Measurements from ENCODE around the gene TNIK. TPM values are rescaled to one million over a fixed set of nuclear protein-coding genes. Genes with fewer than 3 reads are reported as not detected.

The TNIK gene
- polyA plus RNA-seq (2013, experiment 1 of 2), result 12.9 TPM
- polyA plus RNA-seq (2013, experiment 2 of 2), result 11.9 TPM

DNA sequence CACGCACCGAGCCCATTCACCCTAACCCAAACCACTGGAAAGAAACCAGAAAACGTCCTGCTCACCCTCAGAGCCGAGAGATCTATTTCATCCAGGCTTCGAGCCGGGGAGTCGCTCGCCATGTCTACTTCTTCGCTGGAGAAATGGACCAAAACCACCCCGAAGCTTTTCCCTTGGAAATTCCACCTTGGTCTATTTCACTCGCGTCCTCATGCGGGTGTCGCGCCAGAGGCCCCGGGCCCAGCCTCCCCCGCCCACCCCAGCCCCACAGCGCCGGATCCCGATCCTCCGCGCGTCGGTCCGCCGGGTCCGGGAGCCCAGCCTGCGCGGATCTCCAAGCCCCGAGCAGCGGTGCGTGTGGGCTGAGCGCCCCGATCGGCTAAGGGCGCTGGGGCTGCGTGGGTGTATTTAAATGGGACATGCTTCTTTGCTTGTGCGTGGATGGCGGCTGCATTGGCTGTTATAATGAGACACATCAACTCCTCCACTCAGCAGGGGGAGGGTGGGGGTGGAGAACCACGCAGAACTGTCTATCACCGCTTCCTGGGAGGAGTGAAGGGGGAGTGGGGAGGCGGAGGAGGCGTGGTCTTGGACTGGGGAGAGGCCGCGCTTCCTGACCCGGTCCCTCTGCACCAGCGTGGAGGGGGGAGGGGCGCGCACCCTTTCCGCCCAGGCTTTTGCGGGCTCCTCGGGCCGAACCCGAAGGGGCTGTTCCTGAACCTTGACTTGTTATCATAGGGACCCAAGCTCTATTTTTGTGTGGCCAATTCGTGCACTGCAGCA lies at the start of gene TNIK:
Gene TNIK, minus strand, starts transcription at position 464 of the 783 bp plus-strand sequence. Its CDS starts 342 bp downstream, at position 122.
- Histone ChIP-seq H3K27me3 (ENCODE audit: control insufficient read depth in 1 of 2, insufficient read depth in 1 of 2, low read length in 2 of 2) (peaks cover 0 to 7% of the 10 kb centered on the region in 2 experiments), H3K36me3 (ENCODE audit: control insufficient read depth in 1 of 2, insufficient read depth in 2 of 2, low read depth in 1 of 2, low read length in 2 of 2) (no peaks in the 10 kb centered on the region), H4K8ac (ENCODE audit: low read length) (peak within 1 kb of the TSS; percentile 87), H3K79me1 (replicated peaks; ENCODE audit: low read length, poor library complexity, severe bottlenecking) (peaks cover 16% of the 10 kb centered on the region), H3K4me1 (ENCODE audit: control insufficient read depth, insufficient read depth, low read depth, low read length) (peaks cover 10% of the 10 kb centered on the region), H3K9ac (ENCODE audit: low read length) (peak within 1 kb of the TSS; percentile 76), H4K91ac (ENCODE audit: low read length) (peak within 1 kb of the TSS; percentile 52), H2AK5ac (ENCODE audit: low read length, severe bottlenecking) (no peak within 1 kb of the TSS), H2BK120ac (ENCODE audit: low read depth, low read length) (no peak within 1 kb of the TSS), H3K23ac (ENCODE audit: low read length in 2 of 2) (peak within 1 kb of the TSS in 1 of 2 experiments; percentile 34), H3K4me2 (ENCODE audit: low read length, poor library complexity, severe bottlenecking) (peak within 1 kb of the TSS; percentile 92), H3K4ac (ENCODE audit: low read depth in 1 of 2, low read length in 2 of 2) (no peak within 1 kb of the TSS), H3K18ac (ENCODE audit: low read depth in 1 of 2, low read length in 2 of 2) (peak within 1 kb of the TSS; percentile 77 to 79), H3K9me3 (ENCODE audit: control insufficient read depth, low read length) (no peaks in the 10 kb centered on the region), H3K27ac (ENCODE audit: low read length, poor library complexity, severe bottlenecking) (peak within 1 kb of the TSS; percentile 69), H3K4me3 (ENCODE audit: insufficient read depth in 1 of 2, low read depth in 1 of 2, low read length in 2 of 2) (peak within 1 kb of the TSS; percentile 78 to 84), H3K14ac (ENCODE audit: low read length in 2 of 2) (peak within 1 kb of the TSS in 1 of 2 experiments; percentile 91), H2BK5ac (ENCODE audit: low read depth, low read length, poor library complexity, severe bottlenecking) (peak within 1 kb of the TSS; percentile 5), H2BK12ac (ENCODE audit: low read length in 2 of 2) (peak within 1 kb of the TSS in 1 of 2 experiments; percentile 55), H2BK15ac (ENCODE audit: low read depth, poor library complexity, severe bottlenecking) (peak within 1 kb of the TSS; percentile 40), H2AFZ (ENCODE audit: low read depth, low read length) (peak within 1 kb of the TSS; percentile 62)
- WGBS, result under 1% methylated on average over 41 of the region's 55 CpGs
- DNase-seq, result peak; percentile 93

DNA sequence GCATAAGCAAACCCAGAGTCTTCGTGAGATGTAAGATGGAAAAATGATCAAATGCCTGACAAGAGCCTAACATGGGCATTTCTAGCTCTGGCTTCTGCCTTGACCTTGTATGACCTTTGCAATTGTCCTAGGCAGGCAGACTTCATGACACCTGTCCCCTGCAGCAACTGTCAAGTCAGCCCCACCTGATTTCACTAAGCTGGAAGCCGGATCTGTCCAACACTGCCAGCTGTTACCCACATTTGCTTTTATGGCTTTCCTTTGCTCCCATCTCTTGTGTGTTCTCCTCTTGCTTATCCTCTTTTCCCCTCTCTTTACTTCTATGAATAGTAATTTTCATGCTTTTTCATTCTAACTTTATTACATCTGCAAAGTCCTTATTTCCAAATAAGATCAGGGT lies 48.5 kb upstream of the TNIK start:
- Histone ChIP-seq H2AK5ac (ENCODE audit: low read length, severe bottlenecking) (no peak overlapping the region), H3K27ac (ENCODE audit: low read length, poor library complexity, severe bottlenecking) (no peak overlapping the region), H3K79me1 (replicated peaks; ENCODE audit: low read length, poor library complexity, severe bottlenecking) (no peaks in the 10 kb centered on the region), H2BK5ac (ENCODE audit: low read depth, low read length, poor library complexity, severe bottlenecking) (no peak overlapping the region), H2BK120ac (ENCODE audit: low read depth, low read length) (no peak overlapping the region), H3K4me3 (ENCODE audit: insufficient read depth in 1 of 2, low read depth in 1 of 2, low read length in 2 of 2) (no peak overlapping the region), H3K27me3 (ENCODE audit: control insufficient read depth in 1 of 2, insufficient read depth in 1 of 2, low read length in 2 of 2) (peaks cover 0 to 4% of the 10 kb centered on the region in 2 experiments), H3K18ac (ENCODE audit: low read depth in 1 of 2, low read length in 2 of 2) (no peak overlapping the region), H3K9ac (ENCODE audit: low read length) (no peak overlapping the region), H3K36me3 (ENCODE audit: control insufficient read depth in 1 of 2, insufficient read depth in 2 of 2, low read depth in 1 of 2, low read length in 2 of 2) (no peaks in the 10 kb centered on the region), H3K9me3 (ENCODE audit: control insufficient read depth, low read length) (no peaks in the 10 kb centered on the region), H2AFZ (ENCODE audit: low read depth, low read length) (no peak overlapping the region), H3K4me1 (ENCODE audit: control insufficient read depth, insufficient read depth, low read depth, low read length) (no peaks in the 10 kb centered on the region), H3K4ac (ENCODE audit: low read depth in 1 of 2, low read length in 2 of 2) (no peak overlapping the region), H2BK12ac (ENCODE audit: low read length in 2 of 2) (no peak overlapping the region), H4K91ac (ENCODE audit: low read length) (no peak overlapping the region), H2BK15ac (ENCODE audit: low read depth, poor library complexity, severe bottlenecking) (no peak overlapping the region), H4K8ac (ENCODE audit: low read length) (no peak overlapping the region), H3K14ac (ENCODE audit: low read length in 2 of 2) (no peak overlapping the region), H3K23ac (ENCODE audit: low read length in 2 of 2) (no peak overlapping the region), H3K4me2 (ENCODE audit: low read length, poor library complexity, severe bottlenecking) (no peak overlapping the region)
- DNase-seq, result no peak
- 100% methylated on average over 2 of the region's 2 CpGs for WGBS

DNA sequence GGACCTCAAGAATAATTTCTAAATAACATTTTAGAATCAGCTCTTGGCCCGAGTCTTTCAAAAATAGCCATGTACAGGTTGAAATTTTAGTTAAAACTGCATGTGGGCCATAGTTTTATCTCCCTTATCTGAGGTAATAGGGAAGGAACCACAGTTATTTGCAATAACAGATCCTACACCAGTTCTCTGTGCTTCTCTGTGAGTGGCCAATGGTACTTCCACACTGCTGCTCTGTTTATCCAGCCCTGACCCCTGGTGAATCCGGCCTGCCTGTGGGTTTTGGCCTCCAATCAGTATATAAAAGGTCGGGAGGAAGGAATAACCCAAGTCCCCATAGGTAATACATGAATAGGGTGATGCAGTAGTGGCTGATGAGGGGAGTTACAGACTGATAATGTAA lies 48.0 kb upstream of the TNIK start:
- no peak for DNase-seq
- H3K4me1 ChIP-seq (ENCODE audit: control insufficient read depth, insufficient read depth, low read depth, low read length), result no peaks in the 10 kb centered on the region
- no peak overlapping the region for H3K27ac ChIP-seq (ENCODE audit: low read length, poor library complexity, severe bottlenecking)
- H3K9ac ChIP-seq (ENCODE audit: low read length), result no peak overlapping the region
- peaks cover 0 to 4% of the 10 kb centered on the region in 2 experiments for H3K27me3 ChIP-seq (ENCODE audit: control insufficient read depth in 1 of 2, insufficient read depth in 1 of 2, low read length in 2 of 2)
- H2BK15ac ChIP-seq (ENCODE audit: low read depth, poor library complexity, severe bottlenecking), result no peak overlapping the region
- no peaks in the 10 kb centered on the region for H3K79me1 ChIP-seq (replicated peaks; ENCODE audit: low read length, poor library complexity, severe bottlenecking)
- H2AFZ ChIP-seq (ENCODE audit: low read depth, low read length), result no peak overlapping the region
- no peaks in the 10 kb centered on the region for H3K36me3 ChIP-seq (ENCODE audit: control insufficient read depth in 1 of 2, insufficient read depth in 2 of 2, low read depth in 1 of 2, low read length in 2 of 2)
- H2AK5ac ChIP-seq (ENCODE audit: low read length, severe bottlenecking), result no peak overlapping the region
- no peak overlapping the region for H3K18ac ChIP-seq (ENCODE audit: low read depth in 1 of 2, low read length in 2 of 2)
- H3K9me3 ChIP-seq (ENCODE audit: control insufficient read depth, low read length), result no peaks in the 10 kb centered on the region
- 70% methylated on average over 2 of the region's 3 CpGs for WGBS
- H3K4ac ChIP-seq (ENCODE audit: low read depth in 1 of 2, low read length in 2 of 2), result no peak overlapping the region
- H2BK5ac ChIP-seq (ENCODE audit: low read depth, low read length, poor library complexity, severe bottlenecking), result no peak overlapping the region
- no peak overlapping the region for H3K14ac ChIP-seq (ENCODE audit: low read length in 2 of 2)
- H4K8ac ChIP-seq (ENCODE audit: low read length), result no peak overlapping the region
- no peak overlapping the region for H2BK120ac ChIP-seq (ENCODE audit: low read depth, low read length)
- H4K91ac ChIP-seq (ENCODE audit: low read length), result no peak overlapping the region
- H2BK12ac ChIP-seq (ENCODE audit: low read length in 2 of 2), result no peak overlapping the region
- H3K4me2 ChIP-seq (ENCODE audit: low read length, poor library complexity, severe bottlenecking), result no peak overlapping the region
- no peak overlapping the region for H3K23ac ChIP-seq (ENCODE audit: low read length in 2 of 2)
- H3K4me3 ChIP-seq (ENCODE audit: insufficient read depth in 1 of 2, low read depth in 1 of 2, low read length in 2 of 2), result no peak overlapping the region

DNA sequence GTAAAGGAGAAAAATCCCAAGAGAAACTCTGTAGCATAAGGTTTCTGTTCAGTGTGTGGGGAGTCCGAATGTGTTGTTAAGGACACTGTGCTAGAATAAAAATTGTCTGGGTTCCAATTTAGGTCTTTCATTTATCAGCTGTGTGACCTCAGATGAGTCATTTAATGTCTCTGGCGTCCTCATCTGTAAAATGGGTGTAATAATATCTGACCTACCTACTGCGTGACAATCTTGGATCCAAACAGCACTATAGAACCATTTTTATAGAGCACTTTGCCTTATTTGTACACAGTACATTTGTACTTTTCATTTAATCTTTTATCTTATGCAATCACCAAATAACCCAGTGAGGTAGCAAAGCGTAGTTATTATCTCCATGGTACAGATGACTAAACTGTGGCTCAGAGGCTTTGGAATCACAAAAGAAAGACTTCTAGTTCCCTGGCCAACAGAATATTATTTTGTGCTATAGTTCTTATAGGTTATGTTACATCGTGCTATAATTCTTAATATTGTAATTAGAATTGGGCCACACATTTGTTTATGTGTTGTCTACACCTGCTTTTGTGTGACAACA lies 46.6 kb upstream of the TNIK start:
- Histone ChIP-seq H3K4me1 (ENCODE audit: control insufficient read depth, insufficient read depth, low read depth, low read length) (no peaks in the 10 kb centered on the region), H3K4me3 (ENCODE audit: insufficient read depth in 1 of 2, low read depth in 1 of 2, low read length in 2 of 2) (no peak overlapping the region), H3K4ac (ENCODE audit: low read depth in 1 of 2, low read length in 2 of 2) (no peak overlapping the region), H2BK12ac (ENCODE audit: low read length in 2 of 2) (no peak overlapping the region), H2AK5ac (ENCODE audit: low read length, severe bottlenecking) (no peak overlapping the region), H3K79me1 (replicated peaks; ENCODE audit: low read length, poor library complexity, severe bottlenecking) (no peaks in the 10 kb centered on the region), H3K18ac (ENCODE audit: low read depth in 1 of 2, low read length in 2 of 2) (no peak overlapping the region), H3K9ac (ENCODE audit: low read length) (no peak overlapping the region), H3K9me3 (ENCODE audit: control insufficient read depth, low read length) (no peaks in the 10 kb centered on the region), H4K8ac (ENCODE audit: low read length) (no peak overlapping the region), H3K27me3 (ENCODE audit: control insufficient read depth in 1 of 2, insufficient read depth in 1 of 2, low read length in 2 of 2) (peaks cover 0 to 4% of the 10 kb centered on the region in 2 experiments), H3K27ac (ENCODE audit: low read length, poor library complexity, severe bottlenecking) (no peak overlapping the region), H2BK15ac (ENCODE audit: low read depth, poor library complexity, severe bottlenecking) (no peak overlapping the region), H2BK5ac (ENCODE audit: low read depth, low read length, poor library complexity, severe bottlenecking) (no peak overlapping the region), H3K14ac (ENCODE audit: low read length in 2 of 2) (no peak overlapping the region), H2BK120ac (ENCODE audit: low read depth, low read length) (no peak overlapping the region), H3K23ac (ENCODE audit: low read length in 2 of 2) (no peak overlapping the region), H3K36me3 (ENCODE audit: control insufficient read depth in 1 of 2, insufficient read depth in 2 of 2, low read depth in 1 of 2, low read length in 2 of 2) (no peaks in the 10 kb centered on the region), H2AFZ (ENCODE audit: low read depth, low read length) (no peak overlapping the region), H3K4me2 (ENCODE audit: low read length, poor library complexity, severe bottlenecking) (no peak overlapping the region), H4K91ac (ENCODE audit: low read length) (no peak overlapping the region)
- WGBS, result 96% methylated on average over 4 of the region's 5 CpGs
- DNase-seq, result no peak
